ENCODE data around the gene CFAP73. TPM values are rescaled to one million over a fixed set of nuclear protein-coding genes. Genes with fewer than 3 reads are reported as not detected.
"Not testable (repeated sequence)": the region's sequence is repeated elsewhere in the genome, so short reads cannot be mapped to it uniquely, and the experiment has no call there.

CFAP73 gene
- total and polyA plus RNA-seq, 10 of the 15 experiments (the other 5 are each of a cell fraction or from before 2014, with no cell fraction given), result 0.18 TPM; not detected in 9

DNA sequence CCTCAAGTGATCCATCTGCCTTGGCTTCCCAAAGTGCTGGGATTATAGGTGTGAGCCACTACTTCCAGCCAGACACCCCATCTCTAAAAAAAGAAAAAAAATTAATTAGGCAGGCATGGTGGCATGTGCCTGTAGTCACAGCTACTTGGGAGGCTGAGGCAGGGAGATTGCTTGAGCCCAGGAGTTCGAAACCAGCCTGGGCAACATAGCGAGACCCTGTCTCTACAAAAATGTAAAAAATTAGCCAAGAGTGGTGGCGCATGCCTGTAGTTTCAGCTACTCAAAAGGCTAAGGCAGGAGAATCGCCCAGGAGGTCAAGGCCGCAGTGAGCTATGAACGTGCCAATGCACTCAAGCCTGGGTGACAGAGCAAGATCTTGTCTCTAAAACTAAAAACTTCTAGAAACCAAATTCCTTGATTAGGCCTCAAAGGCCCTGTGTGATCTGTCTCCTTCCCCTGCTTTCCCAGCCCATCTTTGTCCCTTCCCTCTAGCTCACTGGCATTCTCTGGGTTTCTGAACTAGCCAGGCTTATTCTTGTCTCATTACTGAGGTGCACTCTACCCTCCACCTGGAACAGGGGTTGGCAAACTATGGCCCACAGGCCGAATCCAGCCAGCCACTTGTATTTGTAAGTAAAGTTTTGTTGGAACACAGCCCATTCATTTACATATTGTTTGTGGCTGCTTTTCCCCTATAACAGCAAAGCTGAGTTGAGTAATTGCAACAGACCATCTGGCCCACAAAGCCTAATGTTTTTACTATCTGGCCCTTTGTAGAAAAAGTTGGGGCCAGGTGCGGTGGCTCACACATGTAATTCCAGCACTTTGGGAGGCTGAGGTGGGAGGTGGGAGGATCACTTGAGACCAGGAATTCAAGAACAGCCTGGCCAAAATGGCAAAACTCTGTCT is 54.6 kb downstream of the CFAP73 start (continued):
- no peak for TF ChIP-seq NRF1 (conservative IDR thresholded peaks at IDR 0.05; ENCODE audit: low read depth, low read length)
- TF ChIP-seq MTA2 (IDR thresholded peaks at IDR 0.05; ENCODE audit: low read depth), result no peak
- TF ChIP-seq SP1 (IDR thresholded peaks at IDR 0.05; ENCODE audit: low read depth, low read length), result no peak

DNA sequence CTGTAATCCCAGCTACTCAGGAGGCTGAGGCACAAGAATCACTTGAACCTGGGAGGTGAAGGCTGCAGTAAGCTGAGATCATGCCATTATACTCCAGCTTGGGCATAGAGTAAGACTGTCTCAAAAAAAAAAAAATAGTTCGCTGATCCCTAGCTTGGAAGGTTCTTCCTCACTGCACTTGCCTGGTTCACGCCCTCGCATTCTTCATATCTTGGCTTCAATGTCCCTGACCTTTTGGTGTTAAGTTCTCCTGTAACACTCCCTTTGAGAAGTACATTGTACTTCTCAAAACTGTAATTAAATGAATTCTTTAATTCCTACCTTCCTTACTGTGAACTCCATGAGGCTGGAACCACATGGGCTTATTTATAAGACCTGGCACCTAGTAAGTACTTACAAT is 55.3 kb downstream of the CFAP73 start:
- Histone ChIP-seq H4K20me1 (ENCODE audit: control insufficient read depth, insufficient read depth) (no peaks in the 10 kb centered on the region), H3K4me3 (no peak overlapping the region), H2AFZ (ENCODE audit: control insufficient read depth, low read depth, low read length) (no peak overlapping the region), H3K4me2 (ENCODE audit: control insufficient read depth, insufficient read depth) (no peak overlapping the region), H3K4me1 (ENCODE audit: control insufficient read depth, insufficient read depth, low read length) (peaks cover 41% of the 10 kb centered on the region), H3K36me3 (ENCODE audit: control insufficient read depth in 2 of 2, insufficient read depth in 2 of 2, low read length in 1 of 2) (no peaks in the 10 kb centered on the region), H3K9me3 (replicated peaks; ENCODE audit: control insufficient read depth, insufficient read depth, low read length) (no peaks in the 10 kb centered on the region), H3K9ac (ENCODE audit: control insufficient read depth, insufficient read depth, low read length) (no peak overlapping the region), H3K27ac (ENCODE audit: control insufficient read depth, insufficient read depth) (peak overlapping the region; percentile 27; the same call in 1 of the 2 replicates), H3K27me3 (replicated peaks in 1 of 2; ENCODE audit: control insufficient read depth in 2 of 2, insufficient read depth in 2 of 2, low read length in 1 of 2) (no peaks in the 10 kb centered on the region), H3K79me2 (ENCODE audit: control insufficient read depth, insufficient read depth, low read length) (no peaks in the 10 kb centered on the region)
- SMC1A ChIA-PET (ENCODE audit: uncharacterized antibody, unreplicated experiment), result interaction anchor here (0.5 to 6.1 kb wide), 11 partner anchors 9 to 107 kb away, joined by 3 to 50 read pairs (median 5); partner anchors contain the start of gene TPCN1
- intact Hi-C loops (cut with micrococcal nuclease; ENCODE audit: unreplicated experiment) (no loop called here), in situ Hi-C loops (cut with MboI) (loop anchor here (25.0 kb wide), 1 partner anchor 1768 kb away; no protein-coding TSS in a partner anchor)
- CTCF ChIA-PET, result interaction anchor here (0.7 to 3.5 kb wide), 13 partner anchors 10 to 221 kb away, joined by 3 to 15 read pairs (median 3); partner anchors contain the start of genes DDX54, RITA1 and SDSL
- TF ChIP-seq IKZF2 (IDR thresholded peaks at IDR 0.05) (0 out of 4 replicates have a peak, but pooled peaks of 1 of the 2 experiments have one; percentile 4), IKZF1 (conservative IDR thresholded peaks at IDR 0.05) (0 out of 2 replicates have a peak, but pooled peaks have one; percentile 5), MYC (IDR thresholded peaks at IDR 0.05; ENCODE audit: insufficient read depth, insufficient read length, insufficient replicate concordance, low read length, severe bottlenecking) (no peak), MTA3 (IDR thresholded peaks at IDR 0.05; ENCODE audit: borderline replicate concordance, low read length) (no peak), TAF1 (IDR thresholded peaks at IDR 0.05; ENCODE audit: borderline replicate concordance, low read depth, low read length) (no peak), ATF7 (IDR thresholded peaks at IDR 0.05; ENCODE audit: low read depth) (no peak), BHLHE40 (IDR thresholded peaks at IDR 0.05; ENCODE audit: borderline replicate concordance in 1 of 2, low read depth in 2 of 2, low read length in 1 of 2) (0 out of 4 replicates have a peak, but pooled peaks of 1 of the 2 experiments have one; percentile 2), HDAC2 (IDR thresholded peaks at IDR 0.05) (no peak), MTA2 (IDR thresholded peaks at IDR 0.05; ENCODE audit: low read depth) (no peak)
- RAD21 ChIA-PET (ENCODE audit: unreplicated experiment), result interaction anchor here (0.6 to 3.3 kb wide), 11 partner anchors 12 to 220 kb away, joined by 3 to 33 read pairs (median 5); partner anchors contain the start of gene TPCN1
- POLR2A ChIA-PET, result interaction anchor here (0.6 to 3.4 kb wide), 11 partner anchors 10 to 121 kb away, joined by 3 to 30 read pairs (median 3); partner anchors contain the start of gene TPCN1
- no TSS peak for BruUV-seq (replicated peaks)
- ATAC-seq (no peak), DNase-seq (ENCODE audit: low read depth, low spot score) (no peak), FAIRE-seq (no peak)
- 100% methylated on average over 3 of the region's 3 CpGs for WGBS (ENCODE audit: insufficient coverage, insufficient replicate concordance, low lambda C conversion rate, missing lambda C conversion rate)

DNA sequence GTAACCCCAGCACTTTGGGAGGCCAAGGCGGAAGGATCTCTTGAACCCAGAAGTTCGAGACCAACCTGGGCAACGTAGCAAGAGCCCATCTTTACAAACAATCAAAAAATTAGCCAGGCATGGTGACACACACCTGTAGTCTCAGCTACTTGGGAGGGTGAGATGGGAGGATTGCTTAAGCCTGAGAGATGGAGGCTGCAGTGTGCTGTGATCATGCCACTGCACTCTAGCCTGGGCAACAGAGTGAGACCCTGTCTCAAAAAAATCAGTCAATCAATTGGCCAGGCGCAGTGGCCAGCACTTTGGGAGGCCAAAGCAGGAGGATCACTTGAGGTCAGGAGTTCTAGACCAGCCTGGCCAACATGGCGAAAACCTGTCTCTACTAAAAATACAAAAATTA is 57.3 kb downstream of the CFAP73 start:
- DNase-seq (ENCODE audit: low read depth, low spot score); BruUV-seq (replicated peaks); H3K27me3 ChIP-seq (replicated peaks in 1 of 2; ENCODE audit: control insufficient read depth in 2 of 2, insufficient read depth in 2 of 2, low read length in 1 of 2); ATAC-seq; H3K36me3 ChIP-seq (ENCODE audit: control insufficient read depth in 2 of 2, insufficient read depth in 2 of 2, low read length in 1 of 2); H3K27ac ChIP-seq (ENCODE audit: control insufficient read depth, insufficient read depth); CTCF ChIA-PET; H3K4me3 ChIP-seq; H3K9me3 ChIP-seq (replicated peaks; ENCODE audit: control insufficient read depth, insufficient read depth, low read length); H3K79me2 ChIP-seq (ENCODE audit: control insufficient read depth, insufficient read depth, low read length); intact Hi-C loops (cut with micrococcal nuclease; ENCODE audit: unreplicated experiment); H3K9ac ChIP-seq (ENCODE audit: control insufficient read depth, insufficient read depth, low read length); H2AFZ ChIP-seq (ENCODE audit: control insufficient read depth, low read depth, low read length); H3K4me2 ChIP-seq (ENCODE audit: control insufficient read depth, insufficient read depth); FAIRE-seq; H4K20me1 ChIP-seq (ENCODE audit: control insufficient read depth, insufficient read depth): not testable (repeated sequence)
- ChIA-PET POLR2A (interaction anchor here (5.9 to 7.2 kb wide), 2 partner anchors 15 to 24 kb away, joined by 67 to 108 read pairs; partner anchors contain the start of gene TPCN1), SMC1A (ENCODE audit: uncharacterized antibody, unreplicated experiment) (interaction anchor here (0.6 to 11.1 kb wide), 3 partner anchors 16 to 218 kb away, joined by 3 to 237 read pairs (median 50); partner anchors contain the start of gene TPCN1), RAD21 (ENCODE audit: unreplicated experiment) (interaction anchor here (0.6 to 5.4 kb wide), 8 partner anchors 11 to 30 kb away, joined by 3 to 51 read pairs (median 8); partner anchors contain the start of gene TPCN1)
- 96% methylated on average over 5 of the region's 5 CpGs for WGBS (ENCODE audit: insufficient coverage, insufficient replicate concordance, low lambda C conversion rate, missing lambda C conversion rate)
- in situ Hi-C loops (cut with MboI), result loop anchor here (25.0 kb wide), 1 partner anchor 1770 kb away; no protein-coding TSS in a partner anchor
- peaks cover 54% of the 10 kb centered on the region for H3K4me1 ChIP-seq (ENCODE audit: control insufficient read depth, insufficient read depth, low read length)
